Chondrocyte (in vitro differentiated cells): ENCODE results near the gene CDK6. TPM values are rescaled to one million over a fixed set of nuclear protein-coding genes. Genes with fewer than 3 reads are reported as not detected.
"Not testable (repeated sequence)": the region's sequence is repeated elsewhere in the genome, so short reads cannot be mapped to it uniquely, and the experiment has no call there.

ENCODE experiments used
- DNase-seq: peaks from one replicate; pipeline ENCODE4 v3.0.0; 2021; ENCODE audit warnings: mixed read lengths, low spot score
- H3K27ac Mint-ChIP-seq: one replicate; pipeline ENCODE4 v1.8.0; 2021; ENCODE audit warnings: mild to moderate bottlenecking, moderate library complexity, mixed read lengths; ENCODE audit not compliant: unreplicated experiment
- H3K27me3 Mint-ChIP-seq: 2 replicates; pipeline ENCODE4 v1.8.0; 2021; ENCODE audit warnings: low read depth, mixed read lengths
- H3K36me3 Mint-ChIP-seq: 2 replicates; pipeline ENCODE4 v1.8.0; 2021; ENCODE audit warnings: low read depth, mixed read lengths
- H3K4me1 Mint-ChIP-seq: 2 replicates; pipeline ENCODE4 v1.8.0; 2021; ENCODE audit warnings: low read depth, mild to moderate bottlenecking, mixed read lengths
- H3K4me3 Mint-ChIP-seq: one replicate; pipeline ENCODE4 v1.8.0; 2021; ENCODE audit warnings: mild to moderate bottlenecking, moderate library complexity, mixed read lengths; ENCODE audit not compliant: unreplicated experiment
- H3K9me3 Mint-ChIP-seq: 2 replicates; pipeline ENCODE4 v1.8.0; 2021; ENCODE audit warnings: low read depth, mixed read lengths
- total RNA-seq: library from RNA; stranded (reverse); gene quantifications from 3 replicates; pipeline ENCODE4 v1.2.1, GENCODE V29; 2021
- TF ChIP-seq, protein P1 (sequence below): fragments of 200-600 bp; sonication (generic); IDR thresholded peaks from 2 replicates; pipeline ENCODE4 v1.5.0; 2021; ENCODE audit warnings: antibody characterized with exemption, mild to moderate bottlenecking, moderate library complexity

CDK6 gene
- total RNA-seq, 1 donor from 2014 or later: 162 TPM

DNA sequence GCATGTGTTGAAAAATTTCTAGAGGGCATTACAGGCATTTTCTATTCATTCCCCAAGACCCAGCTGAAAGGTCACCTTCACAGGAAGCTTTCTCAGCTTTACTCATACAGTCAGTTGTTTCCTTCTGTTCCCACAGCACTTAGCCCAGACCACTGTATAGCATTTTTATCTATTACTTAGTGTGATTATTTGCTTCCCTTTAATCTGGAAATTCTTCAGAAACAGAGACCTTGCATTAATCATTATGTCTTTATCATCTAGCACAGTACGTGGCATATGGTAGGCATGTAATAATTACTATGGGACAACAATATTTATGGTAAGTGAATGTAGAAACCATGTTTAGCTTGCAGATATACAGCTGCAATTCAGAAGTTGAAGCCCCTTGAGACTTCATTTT lies 38.2 kb upstream of the CDK6 start:
- Mint-ChIP-seq H3K27ac (no peak overlapping the region), H3K36me3 (peaks cover 8% of the 10 kb centered on the region), H3K9me3 (peaks cover 22% of the 10 kb centered on the region), H3K4me3 (no peak overlapping the region), H3K4me1 (peaks cover 16% of the 10 kb centered on the region), H3K27me3 (no peaks in the 10 kb centered on the region)
- TF ChIP-seq, protein P1, sequence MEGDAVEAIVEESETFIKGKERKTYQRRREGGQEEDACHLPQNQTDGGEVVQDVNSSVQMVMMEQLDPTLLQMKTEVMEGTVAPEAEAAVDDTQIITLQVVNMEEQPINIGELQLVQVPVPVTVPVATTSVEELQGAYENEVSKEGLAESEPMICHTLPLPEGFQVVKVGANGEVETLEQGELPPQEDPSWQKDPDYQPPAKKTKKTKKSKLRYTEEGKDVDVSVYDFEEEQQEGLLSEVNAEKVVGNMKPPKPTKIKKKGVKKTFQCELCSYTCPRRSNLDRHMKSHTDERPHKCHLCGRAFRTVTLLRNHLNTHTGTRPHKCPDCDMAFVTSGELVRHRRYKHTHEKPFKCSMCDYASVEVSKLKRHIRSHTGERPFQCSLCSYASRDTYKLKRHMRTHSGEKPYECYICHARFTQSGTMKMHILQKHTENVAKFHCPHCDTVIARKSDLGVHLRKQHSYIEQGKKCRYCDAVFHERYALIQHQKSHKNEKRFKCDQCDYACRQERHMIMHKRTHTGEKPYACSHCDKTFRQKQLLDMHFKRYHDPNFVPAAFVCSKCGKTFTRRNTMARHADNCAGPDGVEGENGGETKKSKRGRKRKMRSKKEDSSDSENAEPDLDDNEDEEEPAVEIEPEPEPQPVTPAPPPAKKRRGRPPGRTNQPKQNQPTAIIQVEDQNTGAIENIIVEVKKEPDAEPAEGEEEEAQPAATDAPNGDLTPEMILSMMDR: no peak
- DNase-seq: no peak

DNA sequence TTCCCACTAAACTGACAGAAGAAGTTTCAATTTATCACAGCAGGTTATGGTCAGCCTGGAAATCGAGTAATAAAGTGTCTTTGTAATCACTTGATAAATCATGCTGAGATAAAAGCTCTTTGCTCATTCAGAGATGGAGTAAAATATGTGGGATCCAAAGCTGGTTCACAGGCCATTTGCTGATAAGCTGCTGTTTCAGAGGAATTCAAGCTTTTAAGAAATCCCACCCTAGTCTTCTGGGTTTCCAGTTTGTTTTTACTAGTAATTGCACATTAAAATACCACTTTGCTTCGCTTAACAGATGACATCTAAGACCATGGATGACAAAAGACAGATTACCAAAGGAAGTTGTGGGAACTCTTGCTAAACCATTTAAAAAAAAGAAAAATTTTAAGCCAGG lies 37.4 kb upstream of the CDK6 start:
- Mint-ChIP-seq H3K4me1 (peaks cover 16% of the 10 kb centered on the region), H3K36me3 (peaks cover 8% of the 10 kb centered on the region), H3K9me3 (peaks cover 21% of the 10 kb centered on the region), H3K4me3 (no peak overlapping the region), H3K27ac (no peak overlapping the region), H3K27me3 (no peaks in the 10 kb centered on the region)
- no peak for DNase-seq
- TF ChIP-seq, protein P1: no peak

DNA sequence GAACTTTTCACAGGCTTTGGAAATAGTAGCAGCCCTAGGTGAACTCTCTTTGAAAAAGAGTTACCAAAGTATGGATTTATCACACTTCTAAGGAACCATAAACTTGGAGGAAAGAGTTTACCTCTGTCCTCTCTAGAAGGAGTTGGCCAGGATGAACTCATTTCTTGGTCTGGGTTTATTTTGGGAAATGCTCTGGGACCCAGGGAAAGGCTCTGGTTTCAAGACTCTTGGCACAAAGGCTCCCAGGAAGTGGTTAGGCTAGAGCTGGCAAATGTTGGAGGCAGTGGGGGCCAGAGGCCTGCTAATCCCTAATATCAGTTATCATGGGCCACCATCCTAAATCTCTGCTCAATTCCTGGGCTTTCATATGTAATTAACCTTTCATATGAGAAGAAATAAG lies 36.3 kb upstream of the CDK6 start:
- peaks cover 13% of the 10 kb centered on the region for H3K36me3 Mint-ChIP-seq
- peaks cover 16% of the 10 kb centered on the region for H3K4me1 Mint-ChIP-seq
- no peak overlapping the region for H3K27ac Mint-ChIP-seq
- H3K9me3 Mint-ChIP-seq: peaks cover 23% of the 10 kb centered on the region
- H3K27me3 Mint-ChIP-seq: no peaks in the 10 kb centered on the region
- TF ChIP-seq, protein P1: no peak
- no peak for DNase-seq
- H3K4me3 Mint-ChIP-seq: no peak overlapping the region

- peaks cover 15% of the 10 kb centered on the region for H3K36me3 Mint-ChIP-seq
- H3K27me3 Mint-ChIP-seq: no peaks in the 10 kb centered on the region
- peaks cover 32% of the 10 kb centered on the region for H3K9me3 Mint-ChIP-seq
- H3K27ac Mint-ChIP-seq: no peak overlapping the region
- TF ChIP-seq, protein P1: no peak
- H3K4me3 Mint-ChIP-seq: no peak overlapping the region
- no peak for DNase-seq
- peaks cover 20% of the 10 kb centered on the region for H3K4me1 Mint-ChIP-seq
Observed at GRCh38 chr7:92868683-92869293, 32.4 kb upstream of the CDK6 start.

- not testable (repeated sequence) for H3K27me3 Mint-ChIP-seq
- peaks cover 18% of the 10 kb centered on the region for H3K4me1 Mint-ChIP-seq
Observed at GRCh38 chr7:92864169-92864568, 27.8 kb upstream of the CDK6 start.

More at GRCh38 chr7:92864169-92864568, 27.8 kb upstream of the CDK6 start:
- not testable (repeated sequence) for DNase-seq, H3K4me3 Mint-ChIP-seq, H3K27ac Mint-ChIP-seq
- Mint-ChIP-seq H3K36me3 (peaks cover 12% of the 10 kb centered on the region), H3K9me3 (peaks cover 23% of the 10 kb centered on the region)
- TF ChIP-seq, protein P1: peak; percentile 38
